Adrenal gland (tissue), 5 donors: ENCODE data around the gene FAM98B.

Source experiments
- CTCF ChIP-seq, 6 experiments: fragments of 450-650 bp in 4 of 6; fragments of 200-600 bp in 2 of 6; sonication (generic) in 1 of 6; IDR thresholded peaks; 1 replicate in 5 of 6; 2 replicates in 1 of 6; pipeline versions ENCODE4 v1.5.1 to v1.8.0; 2016 to 2021; ENCODE audit warnings: antibody characterized with exemption in 6 of 6, mild to moderate bottlenecking in 2 of 6, moderate library complexity in 1 of 6
- POLR2A ChIP-seq, 2 donors: fragments of 450-650 bp; IDR thresholded peaks; one replicate each; pipeline ENCODE4 v1.6.1; 2017; ENCODE audit warnings: antibody characterized with exemption in 2 of 2, mild to moderate bottlenecking in 2 of 2, moderate library complexity in 1 of 2
- donor health status: DM: no; HTN: no; CAD: no.

- TF ChIP-seq CTCF (IDR thresholded peaks at IDR 0.05) = no peak
- TF ChIP-seq POLR2A (IDR thresholded peaks at IDR 0.05) = no peak
Observed at GRCh38 chr15:38499651-38500050, 45.7 kb downstream of the FAM98B start.
